Measurements from ENCODE around the gene ARL16.

GRCh38 chr17:81715872-81716673 lies 32.5 kb upstream of the ARL16 start:
- TF ChIP-seq TAF1 (conservative IDR thresholded peaks at IDR 0.05) = no peak
- TF ChIP-seq CTCF (IDR thresholded peaks at IDR 0.05; ENCODE audit: low read depth, low read length, missing input control) = no peak
- TF ChIP-seq, protein P1, sequence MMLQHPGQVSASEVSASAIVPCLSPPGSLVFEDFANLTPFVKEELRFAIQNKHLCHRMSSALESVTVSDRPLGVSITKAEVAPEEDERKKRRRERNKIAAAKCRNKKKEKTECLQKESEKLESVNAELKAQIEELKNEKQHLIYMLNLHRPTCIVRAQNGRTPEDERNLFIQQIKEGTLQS (IDR thresholded peaks at IDR 0.05) = no peak
- no peak for TF ChIP-seq SP1 (IDR thresholded peaks at IDR 0.05)
- TF ChIP-seq, protein P2, sequence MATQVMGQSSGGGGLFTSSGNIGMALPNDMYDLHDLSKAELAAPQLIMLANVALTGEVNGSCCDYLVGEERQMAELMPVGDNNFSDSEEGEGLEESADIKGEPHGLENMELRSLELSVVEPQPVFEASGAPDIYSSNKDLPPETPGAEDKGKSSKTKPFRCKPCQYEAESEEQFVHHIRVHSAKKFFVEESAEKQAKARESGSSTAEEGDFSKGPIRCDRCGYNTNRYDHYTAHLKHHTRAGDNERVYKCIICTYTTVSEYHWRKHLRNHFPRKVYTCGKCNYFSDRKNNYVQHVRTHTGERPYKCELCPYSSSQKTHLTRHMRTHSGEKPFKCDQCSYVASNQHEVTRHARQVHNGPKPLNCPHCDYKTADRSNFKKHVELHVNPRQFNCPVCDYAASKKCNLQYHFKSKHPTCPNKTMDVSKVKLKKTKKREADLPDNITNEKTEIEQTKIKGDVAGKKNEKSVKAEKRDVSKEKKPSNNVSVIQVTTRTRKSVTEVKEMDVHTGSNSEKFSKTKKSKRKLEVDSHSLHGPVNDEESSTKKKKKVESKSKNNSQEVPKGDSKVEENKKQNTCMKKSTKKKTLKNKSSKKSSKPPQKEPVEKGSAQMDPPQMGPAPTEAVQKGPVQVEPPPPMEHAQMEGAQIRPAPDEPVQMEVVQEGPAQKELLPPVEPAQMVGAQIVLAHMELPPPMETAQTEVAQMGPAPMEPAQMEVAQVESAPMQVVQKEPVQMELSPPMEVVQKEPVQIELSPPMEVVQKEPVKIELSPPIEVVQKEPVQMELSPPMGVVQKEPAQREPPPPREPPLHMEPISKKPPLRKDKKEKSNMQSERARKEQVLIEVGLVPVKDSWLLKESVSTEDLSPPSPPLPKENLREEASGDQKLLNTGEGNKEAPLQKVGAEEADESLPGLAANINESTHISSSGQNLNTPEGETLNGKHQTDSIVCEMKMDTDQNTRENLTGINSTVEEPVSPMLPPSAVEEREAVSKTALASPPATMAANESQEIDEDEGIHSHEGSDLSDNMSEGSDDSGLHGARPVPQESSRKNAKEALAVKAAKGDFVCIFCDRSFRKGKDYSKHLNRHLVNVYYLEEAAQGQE (IDR thresholded peaks at IDR 0.05) = no peak
- no peak for TF ChIP-seq EGR1 (IDR thresholded peaks at IDR 0.05; ENCODE audit: low read depth in 2 of 2)
- no peak for TF ChIP-seq YY1 (IDR thresholded peaks at IDR 0.05)
- TF ChIP-seq MAX (IDR thresholded peaks at IDR 0.05) = no peak
